ENCODE measurements around the gene GORAB. TPM values are rescaled to one million over a fixed set of nuclear protein-coding genes. Genes with fewer than 3 reads are reported as not detected.

GORAB gene
- total and polyA plus RNA-seq, 2 of the 8 experiments (the other 6 are each of a cell fraction or from before 2014, with no cell fraction given), result 4.0 to 9.6 TPM

DNA sequence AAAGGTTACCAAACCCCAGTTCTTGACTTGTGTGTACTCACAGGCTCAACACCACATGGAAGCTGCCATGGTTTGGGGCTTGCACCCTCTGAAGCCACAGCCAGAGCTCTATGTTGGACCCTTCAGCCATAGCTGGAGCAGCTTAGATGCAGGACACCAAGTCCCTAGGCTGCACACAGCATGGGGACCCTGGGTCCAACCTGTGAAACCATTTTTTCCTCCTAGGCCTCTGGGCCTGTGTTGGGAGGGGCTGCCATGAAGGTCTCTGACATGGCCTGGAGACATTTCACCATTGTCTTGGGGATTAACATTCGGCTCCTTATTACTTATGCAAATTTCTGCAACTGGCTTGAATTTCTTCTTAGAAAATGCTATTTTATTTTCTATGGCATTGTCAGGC is 69.9 kb downstream of the GORAB start:
- ChIA-PET POLR2A (ENCODE audit: partially characterized antibody) (no interaction called here), CTCF (ENCODE audit: partially characterized antibody) (no interaction called here)
- no peak overlapping the region for H3K4ac ChIP-seq (replicated peaks; ENCODE audit: insufficient read length, low read depth, low read length)
- H3K18ac ChIP-seq (ENCODE audit: extremely low read depth, low read length), result no peak overlapping the region
- no peak overlapping the region for H2AFZ ChIP-seq (ENCODE audit: low read length)
- no peak overlapping the region for H3K23ac ChIP-seq (ENCODE audit: insufficient read length)
- no peak overlapping the region for H3K14ac ChIP-seq (ENCODE audit: insufficient read length)
- H3K79me1 ChIP-seq (ENCODE audit: low read depth, low read length), result no peaks in the 10 kb centered on the region
- H2BK5ac ChIP-seq (ENCODE audit: low read depth, low read length), result no peak overlapping the region
- DNase-seq (ENCODE audit: low read depth in 1 of 2, low spot score in 2 of 2), result no peak
- H2AK5ac ChIP-seq (ENCODE audit: low read depth, low read length), result no peak overlapping the region
- H2BK120ac ChIP-seq (replicated peaks; ENCODE audit: low read depth, low read length), result no peak overlapping the region
- H4K5ac ChIP-seq (ENCODE audit: insufficient read length, low read depth, low read length), result no peak overlapping the region
- no peaks in the 10 kb centered on the region for H3K27me3 ChIP-seq (replicated peaks in 1 of 4; ENCODE audit: control insufficient read depth in 3 of 4, extremely low read depth in 1 of 4, insufficient read depth in 3 of 4, low read length in 3 of 4)
- no peaks in the 10 kb centered on the region for H3K23me2 ChIP-seq (ENCODE audit: low read depth, low read length)
- H3K36me3 ChIP-seq (ENCODE audit: control insufficient read depth in 2 of 4, insufficient read depth in 4 of 4, low read length in 3 of 4), result no peaks in the 10 kb centered on the region
- no peak overlapping the region for H4K8ac ChIP-seq (ENCODE audit: extremely low read depth, insufficient read depth, low read length)
- no peak overlapping the region for H2BK15ac ChIP-seq (ENCODE audit: low read length)
- H4K91ac ChIP-seq (replicated peaks; ENCODE audit: insufficient read length, low read length), result no peak overlapping the region
- H2BK12ac ChIP-seq (ENCODE audit: low read depth, low read length), result no peak overlapping the region
- H3K56ac ChIP-seq (replicated peaks; ENCODE audit: insufficient read length, low read depth, low read length), result no peak overlapping the region
- no peaks in the 10 kb centered on the region for H4K20me1 ChIP-seq (replicated peaks in 1 of 2; ENCODE audit: control insufficient read depth in 1 of 2, insufficient read depth in 2 of 2, low read length in 2 of 2)
- no peak overlapping the region for H3K4me2 ChIP-seq (ENCODE audit: insufficient read depth in 1 of 2, low read depth in 2 of 2, low read length in 2 of 2)
- H3K27ac ChIP-seq (ENCODE audit: low read depth, low read length), result no peak overlapping the region
- no peak for FAIRE-seq
- H2BK20ac ChIP-seq (ENCODE audit: low read length), result no peak overlapping the region
- H3K9me3 ChIP-seq (ENCODE audit: insufficient read depth in 2 of 2, low read depth in 1 of 2, low read length in 1 of 2), result peaks cover 14 to 17% of the 10 kb centered on the region in 2 experiments
- H3K9ac ChIP-seq (replicated peaks in 1 of 4; ENCODE audit: extremely low read depth in 1 of 4, low read depth in 3 of 4, low read length in 3 of 4), result no peak overlapping the region
- H3K4me3 ChIP-seq (ENCODE audit: extremely low read depth in 1 of 4, insufficient read depth in 2 of 4, low read depth in 3 of 4, low read length in 4 of 4), result no peak overlapping the region
- no peaks in the 10 kb centered on the region for H3K79me2 ChIP-seq (ENCODE audit: control insufficient read depth in 1 of 2, insufficient read depth in 2 of 2, low read length in 2 of 2)
- 86% methylated on average over 1 of the region's 1 CpG; no CpG with 5 or more reads in 1 of the 2 experiments for WGBS, 2 experiments (ENCODE audit: extremely low coverage in 1 of 2, insufficient coverage in 1 of 2, insufficient read length in 1 of 2, insufficient replicate concordance in 2 of 2, low coverage in 1 of 2, low lambda C conversion rate in 2 of 2, missing lambda C conversion rate in 1 of 2)
- H3K4me1 ChIP-seq (replicated peaks in 1 of 4; ENCODE audit: control insufficient read depth in 3 of 4, insufficient read depth in 4 of 4, low read length in 3 of 4), result no peaks in the 10 kb centered on the region
- TF ChIP-seq, protein P1, sequence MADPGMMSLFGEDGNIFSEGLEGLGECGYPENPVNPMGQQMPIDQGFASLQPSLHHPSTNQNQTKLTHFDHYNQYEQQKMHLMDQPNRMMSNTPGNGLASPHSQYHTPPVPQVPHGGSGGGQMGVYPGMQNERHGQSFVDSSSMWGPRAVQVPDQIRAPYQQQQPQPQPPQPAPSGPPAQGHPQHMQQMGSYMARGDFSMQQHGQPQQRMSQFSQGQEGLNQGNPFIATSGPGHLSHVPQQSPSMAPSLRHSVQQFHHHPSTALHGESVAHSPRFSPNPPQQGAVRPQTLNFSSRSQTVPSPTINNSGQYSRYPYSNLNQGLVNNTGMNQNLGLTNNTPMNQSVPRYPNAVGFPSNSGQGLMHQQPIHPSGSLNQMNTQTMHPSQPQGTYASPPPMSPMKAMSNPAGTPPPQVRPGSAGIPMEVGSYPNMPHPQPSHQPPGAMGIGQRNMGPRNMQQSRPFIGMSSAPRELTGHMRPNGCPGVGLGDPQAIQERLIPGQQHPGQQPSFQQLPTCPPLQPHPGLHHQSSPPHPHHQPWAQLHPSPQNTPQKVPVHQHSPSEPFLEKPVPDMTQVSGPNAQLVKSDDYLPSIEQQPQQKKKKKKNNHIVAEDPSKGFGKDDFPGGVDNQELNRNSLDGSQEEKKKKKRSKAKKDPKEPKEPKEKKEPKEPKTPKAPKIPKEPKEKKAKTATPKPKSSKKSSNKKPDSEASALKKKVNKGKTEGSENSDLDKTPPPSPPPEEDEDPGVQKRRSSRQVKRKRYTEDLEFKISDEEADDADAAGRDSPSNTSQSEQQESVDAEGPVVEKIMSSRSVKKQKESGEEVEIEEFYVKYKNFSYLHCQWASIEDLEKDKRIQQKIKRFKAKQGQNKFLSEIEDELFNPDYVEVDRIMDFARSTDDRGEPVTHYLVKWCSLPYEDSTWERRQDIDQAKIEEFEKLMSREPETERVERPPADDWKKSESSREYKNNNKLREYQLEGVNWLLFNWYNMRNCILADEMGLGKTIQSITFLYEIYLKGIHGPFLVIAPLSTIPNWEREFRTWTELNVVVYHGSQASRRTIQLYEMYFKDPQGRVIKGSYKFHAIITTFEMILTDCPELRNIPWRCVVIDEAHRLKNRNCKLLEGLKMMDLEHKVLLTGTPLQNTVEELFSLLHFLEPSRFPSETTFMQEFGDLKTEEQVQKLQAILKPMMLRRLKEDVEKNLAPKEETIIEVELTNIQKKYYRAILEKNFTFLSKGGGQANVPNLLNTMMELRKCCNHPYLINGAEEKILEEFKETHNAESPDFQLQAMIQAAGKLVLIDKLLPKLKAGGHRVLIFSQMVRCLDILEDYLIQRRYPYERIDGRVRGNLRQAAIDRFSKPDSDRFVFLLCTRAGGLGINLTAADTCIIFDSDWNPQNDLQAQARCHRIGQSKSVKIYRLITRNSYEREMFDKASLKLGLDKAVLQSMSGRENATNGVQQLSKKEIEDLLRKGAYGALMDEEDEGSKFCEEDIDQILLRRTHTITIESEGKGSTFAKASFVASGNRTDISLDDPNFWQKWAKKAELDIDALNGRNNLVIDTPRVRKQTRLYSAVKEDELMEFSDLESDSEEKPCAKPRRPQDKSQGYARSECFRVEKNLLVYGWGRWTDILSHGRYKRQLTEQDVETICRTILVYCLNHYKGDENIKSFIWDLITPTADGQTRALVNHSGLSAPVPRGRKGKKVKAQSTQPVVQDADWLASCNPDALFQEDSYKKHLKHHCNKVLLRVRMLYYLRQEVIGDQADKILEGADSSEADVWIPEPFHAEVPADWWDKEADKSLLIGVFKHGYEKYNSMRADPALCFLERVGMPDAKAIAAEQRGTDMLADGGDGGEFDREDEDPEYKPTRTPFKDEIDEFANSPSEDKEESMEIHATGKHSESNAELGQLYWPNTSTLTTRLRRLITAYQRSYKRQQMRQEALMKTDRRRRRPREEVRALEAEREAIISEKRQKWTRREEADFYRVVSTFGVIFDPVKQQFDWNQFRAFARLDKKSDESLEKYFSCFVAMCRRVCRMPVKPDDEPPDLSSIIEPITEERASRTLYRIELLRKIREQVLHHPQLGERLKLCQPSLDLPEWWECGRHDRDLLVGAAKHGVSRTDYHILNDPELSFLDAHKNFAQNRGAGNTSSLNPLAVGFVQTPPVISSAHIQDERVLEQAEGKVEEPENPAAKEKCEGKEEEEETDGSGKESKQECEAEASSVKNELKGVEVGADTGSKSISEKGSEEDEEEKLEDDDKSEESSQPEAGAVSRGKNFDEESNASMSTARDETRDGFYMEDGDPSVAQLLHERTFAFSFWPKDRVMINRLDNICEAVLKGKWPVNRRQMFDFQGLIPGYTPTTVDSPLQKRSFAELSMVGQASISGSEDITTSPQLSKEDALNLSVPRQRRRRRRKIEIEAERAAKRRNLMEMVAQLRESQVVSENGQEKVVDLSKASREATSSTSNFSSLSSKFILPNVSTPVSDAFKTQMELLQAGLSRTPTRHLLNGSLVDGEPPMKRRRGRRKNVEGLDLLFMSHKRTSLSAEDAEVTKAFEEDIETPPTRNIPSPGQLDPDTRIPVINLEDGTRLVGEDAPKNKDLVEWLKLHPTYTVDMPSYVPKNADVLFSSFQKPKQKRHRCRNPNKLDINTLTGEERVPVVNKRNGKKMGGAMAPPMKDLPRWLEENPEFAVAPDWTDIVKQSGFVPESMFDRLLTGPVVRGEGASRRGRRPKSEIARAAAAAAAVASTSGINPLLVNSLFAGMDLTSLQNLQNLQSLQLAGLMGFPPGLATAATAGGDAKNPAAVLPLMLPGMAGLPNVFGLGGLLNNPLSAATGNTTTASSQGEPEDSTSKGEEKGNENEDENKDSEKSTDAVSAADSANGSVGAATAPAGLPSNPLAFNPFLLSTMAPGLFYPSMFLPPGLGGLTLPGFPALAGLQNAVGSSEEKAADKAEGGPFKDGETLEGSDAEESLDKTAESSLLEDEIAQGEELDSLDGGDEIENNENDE (IDR thresholded peaks at IDR 0.05; ENCODE audit: insufficient replicate concordance, low read length), result no peak

Measured in H1 (cell line).